H1 (cell line): ENCODE results near the gene PCDHA10. TPM values are rescaled to one million over a fixed set of nuclear protein-coding genes. Genes with fewer than 3 reads are reported as not detected.
A peak's percentile ranks its signal among the peaks of the same experiment; 100 is the strongest.

Experiments used
- CTCF ChIA-PET: fragments of 300-600 bp; sonication (Branson Sonifier 250); formaldehyde crosslinking; loops from one replicate; lab custom pipeline; 2021; ENCODE audit not compliant: partially characterized antibody; lab: Charles Lee
- POLR2A ChIA-PET: fragments of 300-600 bp; sonication (Branson Sonifier 250); formaldehyde crosslinking; loops from one replicate; lab custom pipeline; 2021; ENCODE audit warnings: inconsistent platforms; ENCODE audit not compliant: partially characterized antibody; lab: Charles Lee
- DNase-seq, 2 experiments: peaks; one replicate each; pipeline versions ENCODE4 v3.0.0 to v3.0.0-alpha.2; 2010 to 2022; ENCODE audit warnings: low spot score in 2 of 2, low read depth in 1 of 2, mixed read lengths in 1 of 2
- FAIRE-seq: peaks from 2 replicates; lab custom pipeline; 2011; peaks lifted over from hg19 to GRCh38; lab: Jason Lieb, UNC
- H2AFZ ChIP-seq: 2 replicates; pipeline ENCODE4 v1.8.1; 2012; ENCODE audit warnings: low read length, inconsistent platforms
- H2AK5ac ChIP-seq: 2 replicates; pipeline ENCODE4 v1.6.1; 2013; ENCODE audit warnings: low read depth, low read length
- H2BK120ac ChIP-seq: replicated peaks from 2 replicates; pipeline ENCODE3; 2013; ENCODE audit warnings: low read depth, low read length, inconsistent platforms
- H2BK12ac ChIP-seq: 2 replicates; pipeline ENCODE4 v1.6.1; 2013; ENCODE audit warnings: low read depth, low read length
- H2BK15ac ChIP-seq: 2 replicates; pipeline ENCODE4 v1.6.1; 2013; ENCODE audit warnings: low read length
- H2BK20ac ChIP-seq: 2 replicates; pipeline ENCODE4 v1.6.1; 2013; ENCODE audit warnings: low read length
- H2BK5ac ChIP-seq: 2 replicates; pipeline ENCODE4 v1.6.1; 2013; ENCODE audit warnings: low read depth, low read length
- H3K14ac ChIP-seq: 2 replicates; pipeline ENCODE4 v1.6.1; 2013; ENCODE audit warnings: inconsistent platforms; ENCODE audit not compliant: insufficient read length
- H3K18ac ChIP-seq: 2 replicates; pipeline ENCODE4 v1.6.1; 2013; ENCODE audit warnings: low read length; ENCODE audit errors: extremely low read depth
- H3K23ac ChIP-seq: 2 replicates; pipeline ENCODE4 v1.6.1; 2013; ENCODE audit warnings: inconsistent platforms; ENCODE audit not compliant: insufficient read length
- H3K23me2 ChIP-seq: 2 replicates; pipeline ENCODE4 v1.6.1; 2013; ENCODE audit warnings: low read depth, low read length
- H3K27ac ChIP-seq: 2 replicates; pipeline ENCODE4 v1.6.1; 2011; ENCODE audit warnings: low read depth, low read length, inconsistent platforms
- H3K27me3 ChIP-seq, 4 experiments: replicated peaks in 1 of 4; 1 replicate in 1 of 4; 2 replicates in 3 of 4; pipeline versions ENCODE4 v1.6.1 to v1.8.1; 2011 to 2013; ENCODE audit warnings: low read length in 3 of 4, mild to moderate bottlenecking in 3 of 4, inconsistent platforms in 2 of 4, mixed read lengths in 2 of 4, moderate library complexity in 1 of 4; ENCODE audit not compliant: control insufficient read depth in 3 of 4, insufficient read depth in 3 of 4; ENCODE audit errors: extremely low read depth in 1 of 4
- H3K36me3 ChIP-seq, 4 experiments: 2 replicates each; pipeline versions ENCODE4 v1.6.1 to v1.8.1; 2011 to 2013; ENCODE audit warnings: mild to moderate bottlenecking in 4 of 4, low read length in 3 of 4, moderate library complexity in 2 of 4, control low read depth in 1 of 4, inconsistent platforms in 1 of 4; ENCODE audit not compliant: insufficient read depth in 4 of 4, control insufficient read depth in 2 of 4
- H3K4ac ChIP-seq: replicated peaks from 2 replicates; pipeline ENCODE3; 2013; ENCODE audit warnings: low read length, low read depth, mixed read lengths, inconsistent platforms; ENCODE audit not compliant: insufficient read length
- H3K4me1 ChIP-seq, 4 experiments: replicated peaks in 1 of 4; 1 replicate in 1 of 4; 2 replicates in 3 of 4; pipeline versions ENCODE4 v1.6.1 to v1.8.1; 2011 to 2013; ENCODE audit warnings: low read length in 3 of 4, inconsistent platforms in 2 of 4, mixed read lengths in 1 of 4; ENCODE audit not compliant: insufficient read depth in 4 of 4, control insufficient read depth in 3 of 4
- H3K4me2 ChIP-seq, 2 experiments: 2 replicates each; pipeline versions ENCODE4 v1.6.1 to v1.8.1; 2011 to 2013; ENCODE audit warnings: low read depth in 2 of 2, low read length in 2 of 2, control low read depth in 1 of 2, inconsistent platforms in 1 of 2, mild to moderate bottlenecking in 1 of 2; ENCODE audit not compliant: insufficient read depth in 1 of 2
- H3K4me3 ChIP-seq, 4 experiments: fragments of 200-600, 300-600 bp in 1 of 4; sonication (generic), shearing (Covaris generic), sonication (Bioruptor Twin) in 1 of 4; 2 replicates each; pipeline versions ENCODE4 v1.5.1 to v1.8.1; 2011 to 2016; ENCODE audit warnings: low read length in 4 of 4, low read depth in 3 of 4, control low read depth in 2 of 4, inconsistent platforms in 2 of 4, mild to moderate bottlenecking in 2 of 4, mixed read lengths in 1 of 4, moderate library complexity in 1 of 4; ENCODE audit not compliant: insufficient read depth in 2 of 4; ENCODE audit errors: extremely low read depth in 1 of 4
- H3K56ac ChIP-seq: replicated peaks from 2 replicates; pipeline ENCODE3; 2013; ENCODE audit warnings: low read depth, mild to moderate bottlenecking, mixed read lengths, low read length, inconsistent platforms; ENCODE audit not compliant: insufficient read length
- H3K79me1 ChIP-seq: 2 replicates; pipeline ENCODE4 v1.6.1; 2013; ENCODE audit warnings: low read depth, low read length, control low read depth
- H3K79me2 ChIP-seq, 2 experiments: 2 replicates each; pipeline versions ENCODE4 v1.6.1 to v1.8.1; 2012 to 2013; ENCODE audit warnings: low read length in 2 of 2, mild to moderate bottlenecking in 2 of 2, inconsistent platforms in 1 of 2; ENCODE audit not compliant: insufficient read depth in 2 of 2, control insufficient read depth in 1 of 2
- H3K9ac ChIP-seq, 4 experiments: replicated peaks in 1 of 4; 1 replicate in 1 of 4; 2 replicates in 3 of 4; pipeline versions ENCODE4 v1.6.1 to v1.8.1; 2011 to 2013; ENCODE audit warnings: low read depth in 3 of 4, low read length in 3 of 4, control low read depth in 2 of 4, mild to moderate bottlenecking in 2 of 4, moderate library complexity in 2 of 4, inconsistent platforms in 1 of 4; ENCODE audit errors: extremely low read depth in 1 of 4
- H3K9me3 ChIP-seq, 2 experiments: 2 replicates each; pipeline versions ENCODE4 v1.6.1 to v1.8.1; 2012 to 2013; ENCODE audit warnings: mild to moderate bottlenecking in 2 of 2, moderate library complexity in 2 of 2, control low read depth in 1 of 2, inconsistent platforms in 1 of 2, low read depth in 1 of 2, low read length in 1 of 2, mixed read lengths in 1 of 2; ENCODE audit not compliant: insufficient read depth in 2 of 2
- H4K20me1 ChIP-seq, 2 experiments: replicated peaks in 1 of 2; 2 replicates each; pipeline versions ENCODE3 to v1.8.1; 2011 to 2013; ENCODE audit warnings: inconsistent platforms in 2 of 2, low read length in 2 of 2, mild to moderate bottlenecking in 1 of 2; ENCODE audit not compliant: insufficient read depth in 2 of 2, control insufficient read depth in 1 of 2
- H4K5ac ChIP-seq: 2 replicates; pipeline ENCODE4 v1.6.1; 2013; ENCODE audit warnings: low read length, low read depth, mixed read lengths, inconsistent platforms; ENCODE audit not compliant: insufficient read length
- H4K8ac ChIP-seq: 2 replicates; pipeline ENCODE4 v1.8.0; 2013; ENCODE audit warnings: mild to moderate bottlenecking, moderate library complexity, low read length, inconsistent platforms; ENCODE audit not compliant: insufficient read depth; ENCODE audit errors: extremely low read depth
- H4K91ac ChIP-seq: replicated peaks from 2 replicates; pipeline ENCODE3; 2013; ENCODE audit warnings: low read length, mixed read lengths, inconsistent platforms; ENCODE audit not compliant: insufficient read length
- ASH2L ChIP-seq: fragments of 200-600, 300-600 bp; sonication (generic); IDR thresholded peaks from one replicate; pipeline ENCODE4 v1.7.1; 2017; ENCODE audit warnings: low read length
- CEBPB ChIP-seq: IDR thresholded peaks from 2 replicates; pipeline ENCODE4 v1.6.1; 2012; ENCODE audit warnings: low read depth, low read length
- KDM5A ChIP-seq: fragments of 200-600 bp; IDR thresholded peaks from 2 replicates; pipeline ENCODE4 v1.7.1; 2012; ENCODE audit warnings: mild to moderate bottlenecking, low read length, inconsistent platforms, mixed read lengths
- NRF1 ChIP-seq: IDR thresholded peaks from 2 replicates; pipeline ENCODE4 v1.6.1; 2011; ENCODE audit warnings: mild to moderate bottlenecking, low read depth, low read length, improper control_type of control experiment
- POLR2AphosphoS5 ChIP-seq: IDR thresholded peaks from 2 replicates; pipeline ENCODE4 v1.6.1; 2011; ENCODE audit warnings: low read depth, low read length
- RAD21 ChIP-seq, 2 experiments: IDR thresholded peaks in 1 of 2; conservative IDR thresholded peaks in 1 of 2; 2 replicates each; pipeline ENCODE4 v1.6.1; 2011; ENCODE audit warnings: low read depth in 2 of 2, low read length in 2 of 2, improper control_type of control experiment in 1 of 2, inconsistent platforms in 1 of 2, mild to moderate bottlenecking in 1 of 2, moderate library complexity in 1 of 2
- SIX5 ChIP-seq: IDR thresholded peaks from 2 replicates; pipeline ENCODE4 v1.6.1; 2011; ENCODE audit warnings: mild to moderate bottlenecking, low read depth, low read length
- SP1 ChIP-seq: IDR thresholded peaks from 2 replicates; pipeline ENCODE4 v1.6.1; 2011; ENCODE audit warnings: low read depth, low read length
- SUZ12 ChIP-seq: fragments of 200-600 bp; sonication (generic); IDR thresholded peaks from 2 replicates; pipeline ENCODE4 v1.6.1; 2012; ENCODE audit warnings: mild to moderate bottlenecking, inconsistent platforms, low read length, moderate library complexity, mixed read lengths
- TBP ChIP-seq: IDR thresholded peaks from 2 replicates; pipeline ENCODE4 v1.6.1; 2011; ENCODE audit warnings: low read depth, low read length, improper control_type of control experiment
- WGBS, 2 experiments: shearing (Covaris generic) in 1 of 2; methylation state at CpG; one replicate each; pipeline versions ENCODE4 v1.1.6 to v1.1.7; 2013 to 2015; ENCODE audit warnings: low lambda C conversion rate in 2 of 2, mixed read lengths in 2 of 2, inconsistent platforms in 1 of 2, low coverage in 1 of 2, missing lambda C conversion rate in 1 of 2; ENCODE audit not compliant: insufficient replicate concordance in 2 of 2, insufficient coverage in 1 of 2, insufficient read length in 1 of 2; ENCODE audit errors: extremely low coverage in 1 of 2, missing lambda C conversion rate in 1 of 2; 5-methylcytosine and 5-hydroxymethylcytosine counted together
- polyA plus RNA-seq, 7 experiments: library from polyadenylated mRNA; depleted of rRNA in 3 of 7; stranded (reverse) in 5 of 7; unstranded in 2 of 7; fragments of >200 nt in 5 of 7; fragments of 200-250 nt in 2 of 7; gene quantifications; 1 replicate in 5 of 7; 2 replicates in 1 of 7; 4 replicates in 1 of 7; pipeline versions ENCODE4 v1.2.1 to v1.2.3, GENCODE V29; 2011 to 2013; ENCODE audit warnings: missing spikeins in 2 of 7, mixed read lengths in 2 of 7
- total RNA-seq: library from RNA; stranded (reverse); fragmentation: NEBNext Ultra II Directional; extraction: Animal tissue kit (Norgen Biotek cat#: 25700); gene quantifications from 2 replicates; pipeline ENCODE4 v1.2.1, GENCODE V29; 2021
- TF ChIP-seq, protein P1 (sequence below): IDR thresholded peaks from 2 replicates; pipeline ENCODE4 v1.6.1; 2012; ENCODE audit warnings: inconsistent platforms

The PCDHA10 gene
- total and polyA plus RNA-seq, 2 of the 8 experiments (the other 6 are each of a cell fraction or from before 2014, with no cell fraction given) = 2.8 to 5.4 TPM

DNA sequence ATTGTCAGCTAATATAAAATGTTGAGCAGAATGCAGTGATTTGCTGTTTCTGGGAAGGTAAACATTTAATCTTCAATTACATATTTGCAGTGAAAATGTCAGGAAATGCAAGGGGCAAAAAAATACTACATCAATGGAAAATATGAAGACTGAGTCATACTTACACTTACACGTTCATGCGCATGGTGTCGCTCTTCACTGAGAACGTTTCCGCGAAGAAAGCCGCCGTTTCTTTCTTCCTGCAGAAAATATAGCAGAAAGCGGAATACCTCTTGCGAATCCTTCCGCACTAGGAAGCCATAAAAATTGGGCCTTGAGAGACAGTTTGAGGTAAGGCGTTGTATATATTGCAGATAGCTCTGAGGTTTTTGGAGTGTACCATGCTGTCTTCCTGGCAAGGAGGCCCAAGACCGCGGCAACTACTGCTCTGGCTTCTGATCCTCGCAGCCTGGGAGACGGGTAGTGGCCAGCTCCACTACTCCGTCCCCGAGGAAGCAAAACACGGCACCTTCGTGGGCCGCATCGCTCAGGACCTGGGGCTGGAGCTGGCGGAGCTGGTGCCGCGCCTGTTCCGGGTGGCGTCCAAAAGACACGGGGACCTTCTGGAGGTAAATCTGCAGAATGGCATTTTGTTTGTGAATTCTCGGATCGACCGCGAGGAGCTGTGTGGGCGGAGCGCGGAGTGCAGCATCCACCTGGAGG, 26.3 kb downstream of the PCDHA10 start, which contains the start of gene PCDHA13:
Gene PCDHA13, plus strand, starts transcription at position 236 of the 702 bp plus-strand sequence. Its CDS starts 145 bp downstream, at position 381.
- H3K18ac ChIP-seq = no peak within 1 kb of the TSS
- H4K91ac ChIP-seq = no peak within 1 kb of the TSS
- H3K36me3 ChIP-seq = peaks cover 0 to 11% (median 0%) of the 10 kb centered on the region in 4 experiments; a peak in 2 of 8 replicates
- no peak within 1 kb of the TSS for H3K4ac ChIP-seq
- peak within 1 kb of the TSS in 1 of 4 experiments; percentile 4; a peak in 1 of 7 replicates for H3K9ac ChIP-seq
- H3K9me3 ChIP-seq = no peaks in the 10 kb centered on the region; a peak in 1 of 4 replicates
- no peak within 1 kb of the TSS for H3K14ac ChIP-seq
- H2BK120ac ChIP-seq = no peak within 1 kb of the TSS
- no peak within 1 kb of the TSS for H3K56ac ChIP-seq
- ChIA-PET POLR2A (interaction anchor here (2.7 kb wide), 1 partner anchor 158 kb away, joined by 17 read pairs; no protein-coding TSS in a partner anchor), CTCF (interaction anchor here (0.6 to 7.5 kb wide), 27 partner anchors 9 to 698 kb away, joined by 3 to 95 read pairs (median 6); partner anchors contain the start of genes PCDHA11, PCDHA8, PCDHAC1 and PCDHAC2)
- H2BK15ac ChIP-seq = no peak within 1 kb of the TSS
- H3K23ac ChIP-seq = no peak within 1 kb of the TSS
- FAIRE-seq = peak; percentile 7
- no peak within 1 kb of the TSS for H2BK20ac ChIP-seq
- no peak within 1 kb of the TSS for H2BK12ac ChIP-seq
- H4K8ac ChIP-seq = no peak within 1 kb of the TSS
- DNase-seq = no peak
- H3K79me2 ChIP-seq = no peaks in the 10 kb centered on the region; a peak in 1 of 4 replicates
- no peak within 1 kb of the TSS for H4K5ac ChIP-seq
- no peaks in the 10 kb centered on the region for H3K23me2 ChIP-seq
- H2AK5ac ChIP-seq = no peak within 1 kb of the TSS
- WGBS, 2 experiments = 47% methylated on average over 35 of the region's 35 CpGs; no CpG with 5 or more reads in 1 of the 2 experiments
- no peak within 1 kb of the TSS for H2BK5ac ChIP-seq
- peak within 1 kb of the TSS; percentile 11 to 60 (median 58); a peak in 7 of 8 replicates for H3K4me3 ChIP-seq
- H3K27me3 ChIP-seq = no peaks in the 10 kb centered on the region
- no peaks in the 10 kb centered on the region; the same call in 1 of the 2 replicates for H3K79me1 ChIP-seq
- H2AFZ ChIP-seq = no peak within 1 kb of the TSS
- H4K20me1 ChIP-seq = peaks cover 0 to 5% of the 10 kb centered on the region in 2 experiments
- H3K4me1 ChIP-seq = no peaks in the 10 kb centered on the region
- no peak within 1 kb of the TSS for H3K27ac ChIP-seq
- peak within 1 kb of the TSS; percentile 31 to 65; a peak in 3 of 4 replicates for H3K4me2 ChIP-seq
- TF ChIP-seq SP1 (no peak), NRF1 (no peak), TBP (no peak), ASH2L (no peak), POLR2AphosphoS5 (no peak), RAD21 (IDR thresholded peaks at IDR 0.05 in 1 of 2, conservative IDR thresholded peaks at IDR 0.05 in 1 of 2; ENCODE audit: low read depth in 2 of 2, low read length in 2 of 2) (peak; percentile 66 to 67), SUZ12 (no peak), SIX5 (no peak), KDM5A (no peak), CEBPB (no peak)
- TF ChIP-seq, protein P1, sequence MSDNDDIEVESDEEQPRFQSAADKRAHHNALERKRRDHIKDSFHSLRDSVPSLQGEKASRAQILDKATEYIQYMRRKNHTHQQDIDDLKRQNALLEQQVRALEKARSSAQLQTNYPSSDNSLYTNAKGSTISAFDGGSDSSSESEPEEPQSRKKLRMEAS = peak; percentile 26; the same call in 1 of the 2 replicates
